NCI-H1930 (cell line): ENCODE results near the gene LTBP1.

Experiments
- DNase-seq, 2 experiments: peaks; one replicate each; lab custom pipeline; 2025; lab: John Stamatoyannopoulos, UW

Gene LTBP1

GRCh38 chr2:33115196-33115595, 168.4 kb downstream of the LTBP1 start:
- no peak for DNase-seq

- no peak for DNase-seq
Measured at GRCh38 chr2:33115728-33116127, 169.0 kb downstream of the LTBP1 start.

GRCh38 chr2:33116799-33117198, 170.0 kb downstream of the LTBP1 start:
- no peak for DNase-seq

- DNase-seq, result no peak
Measured at GRCh38 chr2:33118651-33119050, 171.9 kb downstream of the LTBP1 start.

- DNase-seq, result no peak
Measured at GRCh38 chr2:33121416-33121815, 174.7 kb downstream of the LTBP1 start.

GRCh38 chr2:33121925-33122324, 175.2 kb downstream of the LTBP1 start:
- no peak for DNase-seq

- no peak for DNase-seq
Measured at GRCh38 chr2:33122726-33123125, 176.0 kb downstream of the LTBP1 start.

GRCh38 chr2:33123216-33123615, 176.5 kb downstream of the LTBP1 start:
- no peak for DNase-seq

- no peak for DNase-seq
Measured at GRCh38 chr2:33126552-33126951, 179.8 kb downstream of the LTBP1 start.

- DNase-seq, result no peak
Measured at GRCh38 chr2:33126958-33127357, 180.2 kb downstream of the LTBP1 start.

GRCh38 chr2:33129263-33130053, 182.7 kb downstream of the LTBP1 start:
- no peak for DNase-seq

- no peak for DNase-seq
Measured at GRCh38 chr2:33130054-33130447, 183.3 kb downstream of the LTBP1 start.

GRCh38 chr2:33130544-33130943, 183.8 kb downstream of the LTBP1 start:
- DNase-seq, result no peak

- no peak for DNase-seq
Measured at GRCh38 chr2:33131111-33131510, 184.4 kb downstream of the LTBP1 start.

- DNase-seq, result no peak
Measured at GRCh38 chr2:33131749-33132148, 185.0 kb downstream of the LTBP1 start.

- no peak for DNase-seq
Measured at GRCh38 chr2:33133454-33133952, 186.8 kb downstream of the LTBP1 start.

- no peak for DNase-seq
Measured at GRCh38 chr2:33134086-33134771, 187.5 kb downstream of the LTBP1 start.

- no peak for DNase-seq
Measured at GRCh38 chr2:33134791-33135560, 188.2 kb downstream of the LTBP1 start.

- no peak for DNase-seq
Measured at GRCh38 chr2:33135645-33136044, 188.9 kb downstream of the LTBP1 start.

GRCh38 chr2:33136056-33136455, 189.3 kb downstream of the LTBP1 start:
- DNase-seq, result no peak

- no peak for DNase-seq
Measured at GRCh38 chr2:33136566-33136965, 189.8 kb downstream of the LTBP1 start.

GRCh38 chr2:33137331-33137730, 190.6 kb downstream of the LTBP1 start:
- DNase-seq, result no peak

- DNase-seq, result no peak
Measured at GRCh38 chr2:33139949-33140348, 193.2 kb downstream of the LTBP1 start.
